HL-60/S4 treated with phorbol 12-myristate 13-acetate at 8.2 ng/mL for 4 days and 3 days (cell line): Measurements from ENCODE around the gene BTBD2.
"Not testable (repeated sequence)": the region's sequence is repeated elsewhere in the genome, so short reads cannot be mapped to it uniquely, and the experiment has no call there.

Experiments
- in situ Hi-C: fragments of 300-500 bp; cut with MboI; formaldehyde crosslinking; loops from 2 replicates; pipeline ENCODE4 v1.15.0; 2022; ENCODE audit warnings: low sequenced_read_pairs

The BTBD2 gene

DNA sequence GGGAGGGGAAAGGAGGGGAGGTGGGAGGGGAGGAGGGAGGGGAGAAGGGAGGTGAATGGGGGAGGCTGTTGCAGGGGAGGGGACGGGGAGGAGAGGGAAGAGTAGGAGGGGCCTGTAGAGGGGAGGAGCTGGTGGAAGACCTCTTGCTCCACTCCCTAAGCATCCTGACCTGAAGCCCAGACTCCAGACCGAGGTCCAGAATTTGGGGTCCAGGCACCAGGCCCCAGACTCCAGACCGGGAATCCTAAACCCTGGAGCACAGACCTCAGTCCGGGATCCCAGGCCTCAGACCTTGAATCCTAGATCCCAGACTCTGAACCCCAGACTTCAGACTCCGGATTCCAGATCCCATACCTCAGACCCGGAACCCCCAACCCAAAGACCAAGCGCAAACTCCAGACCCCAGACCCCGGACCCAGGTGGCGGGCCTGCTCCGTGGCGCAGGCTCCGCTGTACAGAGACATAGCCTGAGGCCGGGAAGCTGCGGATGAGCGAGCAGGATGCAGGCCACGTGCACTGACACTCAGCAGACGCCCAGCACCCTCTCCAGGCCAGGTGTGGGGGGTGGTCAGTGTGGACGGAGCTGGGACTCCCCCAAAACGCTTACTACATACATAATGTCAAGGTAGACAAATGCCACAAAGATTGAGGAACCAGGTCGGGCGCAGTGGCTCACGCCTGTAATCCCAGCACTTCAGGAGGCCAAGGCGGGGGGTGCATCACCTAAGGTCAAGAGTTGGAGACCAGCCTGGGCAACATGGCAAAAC is 710 bp upstream of the BTBD2 start:
- in situ Hi-C loops, result no loop called here

DNA sequence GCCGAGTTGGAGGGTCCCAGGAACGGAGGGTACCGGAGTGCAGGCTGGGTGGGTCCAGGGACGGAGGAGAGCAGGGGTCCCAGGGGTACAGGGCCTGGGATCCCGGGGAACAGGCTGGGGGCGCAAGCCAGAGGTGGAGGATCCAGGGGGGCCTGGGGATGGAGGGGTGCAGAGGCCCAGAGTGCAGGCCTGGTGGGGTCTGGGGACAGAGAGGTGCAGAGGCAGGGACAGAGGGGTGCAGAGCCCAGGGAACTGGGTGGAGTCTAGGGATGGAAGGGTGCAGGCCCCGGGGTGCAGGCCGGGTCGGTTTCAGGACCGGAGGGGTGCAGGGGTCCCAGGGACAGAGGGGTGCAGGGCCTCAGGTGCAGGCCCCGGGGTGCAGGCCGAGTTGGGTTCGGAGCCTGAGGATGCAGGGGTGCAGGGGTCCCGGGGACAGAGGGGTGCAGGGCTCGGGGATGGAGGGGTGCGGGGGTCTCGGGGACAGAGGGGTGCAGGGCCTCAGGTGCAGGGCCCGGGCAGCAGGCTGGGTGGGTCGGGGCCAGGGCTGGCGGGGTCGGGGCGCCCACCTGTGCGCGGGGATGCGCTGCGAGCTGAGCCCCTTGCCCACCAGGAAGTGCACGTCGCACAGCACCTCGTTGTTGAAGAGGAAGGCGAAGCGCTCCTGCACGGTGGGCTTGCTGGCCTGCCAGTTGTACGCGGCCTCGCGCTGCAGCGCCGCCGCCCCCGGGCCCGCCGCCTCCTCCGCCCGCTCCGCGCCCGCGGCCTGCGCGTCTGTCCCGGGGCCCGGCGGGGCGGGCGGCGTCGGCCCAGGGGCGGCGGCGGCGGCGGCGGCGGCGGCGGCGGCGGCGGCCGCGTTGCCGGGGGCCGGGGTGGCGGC is 545 bp downstream of the BTBD2 start:
- in situ Hi-C loops, result no loop called here

GRCh38 chr19:2014131-2014571 is 1.4 kb downstream of the BTBD2 start:
- in situ Hi-C loops, result no loop called here

GRCh38 chr19:2013683-2013961 is 1.9 kb downstream of the BTBD2 start:
- in situ Hi-C loops, result no loop called here

- in situ Hi-C loops, result no loop called here
Measured at GRCh38 chr19:2012941-2013682, 2.4 kb downstream of the BTBD2 start.

DNA sequence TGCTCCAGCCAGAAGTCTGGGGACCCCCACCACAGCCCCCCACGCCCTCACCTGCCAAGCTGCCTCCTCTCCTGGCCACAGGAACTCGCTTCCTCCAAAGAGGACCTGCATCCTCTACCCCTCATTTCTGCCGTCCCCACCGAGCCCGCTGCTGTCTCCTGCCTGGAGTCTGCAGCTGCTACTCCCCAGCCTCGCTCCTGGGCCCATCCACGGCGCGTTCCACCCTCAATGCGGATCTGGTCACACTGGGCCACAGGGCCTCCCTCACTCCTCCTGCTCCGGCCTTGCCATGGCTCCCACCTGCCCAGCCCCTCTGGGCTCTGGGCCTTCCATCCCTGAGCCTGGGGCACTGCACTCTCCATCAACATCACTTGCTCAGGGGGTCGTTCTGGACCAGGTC is 4.3 kb downstream of the BTBD2 start:
- in situ Hi-C loops, result no loop called here

DNA sequence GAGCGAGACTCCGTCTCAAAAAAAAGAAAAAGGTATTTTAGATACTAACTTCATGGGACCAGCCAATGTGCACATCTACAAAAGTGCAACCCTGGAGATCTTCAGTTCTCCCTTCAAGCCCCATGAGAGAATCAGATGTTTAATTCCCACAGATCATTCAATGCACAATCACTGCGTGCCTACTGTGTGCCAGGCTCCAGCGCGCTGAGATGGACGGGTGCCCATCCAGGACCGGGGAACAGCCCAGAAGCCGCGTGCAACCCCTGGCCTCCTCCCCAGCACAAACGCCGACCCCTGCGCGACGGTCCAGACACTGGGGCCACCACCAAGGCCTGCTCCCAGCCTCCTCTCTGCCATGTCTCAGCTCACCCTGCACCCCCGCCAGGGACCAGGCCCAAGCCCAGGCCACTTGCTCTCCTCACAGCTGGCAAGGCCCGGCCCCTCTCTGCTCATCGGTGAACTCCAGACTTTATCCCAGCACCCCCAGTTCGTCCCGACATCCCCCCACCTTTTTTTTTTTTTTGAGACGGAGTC is 5.3 kb downstream of the BTBD2 start:
- in situ Hi-C loops, result no loop called here

DNA sequence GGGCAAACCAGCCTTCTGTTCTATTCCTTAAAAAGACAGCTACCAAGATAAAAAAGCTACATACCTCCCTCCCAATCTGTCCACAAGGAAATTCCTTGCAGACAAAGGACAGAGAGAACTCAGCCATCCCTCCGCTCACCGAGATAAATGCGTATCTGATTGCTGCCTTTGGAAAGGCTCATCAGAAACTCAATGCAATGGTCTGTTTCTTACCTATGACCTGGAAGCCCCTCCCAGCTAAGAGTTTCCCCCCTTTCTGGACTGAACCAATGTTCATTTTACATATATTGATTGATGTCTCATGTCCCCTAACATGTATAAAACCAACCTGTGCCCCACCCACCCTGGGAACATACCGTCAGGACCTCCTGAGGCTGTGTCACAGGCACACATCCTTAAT is 11.6 kb downstream of the BTBD2 start:
- in situ Hi-C loops, result no loop called here

DNA sequence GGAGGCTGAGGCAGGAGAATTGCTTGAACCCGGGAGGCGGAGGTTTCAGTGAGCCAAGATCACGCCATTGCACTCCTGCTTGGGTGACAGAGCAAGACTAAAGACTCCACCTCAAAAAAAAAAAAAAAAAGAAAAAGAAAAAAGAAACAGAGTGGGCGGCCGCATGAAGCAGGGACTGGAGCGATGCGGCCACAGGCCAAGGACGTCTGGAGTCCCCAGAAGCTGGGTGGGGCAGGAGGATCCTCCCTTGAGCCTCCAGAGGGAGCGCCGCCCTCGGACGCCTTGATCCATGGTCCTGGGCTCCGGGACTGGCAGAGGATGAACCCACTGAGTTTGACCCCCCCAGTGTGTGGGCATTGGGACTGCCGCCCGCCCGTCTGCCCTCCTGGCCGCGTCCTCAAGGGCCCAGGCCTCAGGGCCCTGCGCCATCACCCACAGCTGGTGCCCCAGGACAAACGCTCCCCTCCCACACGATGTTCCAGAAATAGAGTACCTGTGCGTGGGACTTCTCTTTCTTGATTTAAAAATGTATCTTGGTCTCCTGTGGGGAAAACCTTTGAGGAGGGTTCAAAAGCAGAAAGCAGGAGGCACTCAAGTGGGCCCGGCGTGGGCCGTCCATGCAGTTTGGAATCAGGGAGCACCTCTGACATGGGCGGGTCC is 15.5 kb downstream of the BTBD2 start:
- in situ Hi-C loops, result no loop called here

GRCh38 chr19:1998712-1999708 is 16.5 kb downstream of the BTBD2 start:
- in situ Hi-C loops, result no loop called here

GRCh38 chr19:1997353-1998233 is 17.9 kb downstream of the BTBD2 start:
- in situ Hi-C loops, result no loop called here

DNA sequence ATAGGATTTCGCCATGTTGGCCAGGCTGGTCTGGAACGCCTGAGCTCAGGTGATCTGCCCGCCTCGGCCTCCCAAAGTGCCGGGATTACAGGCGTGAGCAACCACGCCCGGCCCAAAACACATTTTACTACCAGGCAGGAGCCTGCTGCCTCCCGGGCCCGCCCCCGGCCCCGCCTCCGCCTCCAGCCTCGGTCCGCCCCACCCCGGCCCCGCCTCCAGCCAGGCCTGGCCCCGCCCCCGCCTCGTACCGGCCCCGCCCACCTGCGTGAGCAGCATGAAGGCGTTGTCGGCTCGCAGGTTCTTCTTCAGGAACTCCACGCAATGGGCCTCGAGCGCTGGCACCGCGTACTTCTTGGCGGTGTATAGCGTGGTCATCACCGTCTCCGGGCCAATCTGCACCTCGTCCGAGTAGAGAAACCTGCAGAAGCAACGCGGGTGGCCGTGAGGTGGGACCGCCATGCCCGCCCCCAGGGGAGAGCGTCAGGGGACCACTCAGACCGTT is 22.7 kb downstream of the BTBD2 start:
- in situ Hi-C loops, result no loop called here

GRCh38 chr19:1991018-1991913 is 24.2 kb downstream of the BTBD2 start:
- in situ Hi-C loops, result no loop called here

DNA sequence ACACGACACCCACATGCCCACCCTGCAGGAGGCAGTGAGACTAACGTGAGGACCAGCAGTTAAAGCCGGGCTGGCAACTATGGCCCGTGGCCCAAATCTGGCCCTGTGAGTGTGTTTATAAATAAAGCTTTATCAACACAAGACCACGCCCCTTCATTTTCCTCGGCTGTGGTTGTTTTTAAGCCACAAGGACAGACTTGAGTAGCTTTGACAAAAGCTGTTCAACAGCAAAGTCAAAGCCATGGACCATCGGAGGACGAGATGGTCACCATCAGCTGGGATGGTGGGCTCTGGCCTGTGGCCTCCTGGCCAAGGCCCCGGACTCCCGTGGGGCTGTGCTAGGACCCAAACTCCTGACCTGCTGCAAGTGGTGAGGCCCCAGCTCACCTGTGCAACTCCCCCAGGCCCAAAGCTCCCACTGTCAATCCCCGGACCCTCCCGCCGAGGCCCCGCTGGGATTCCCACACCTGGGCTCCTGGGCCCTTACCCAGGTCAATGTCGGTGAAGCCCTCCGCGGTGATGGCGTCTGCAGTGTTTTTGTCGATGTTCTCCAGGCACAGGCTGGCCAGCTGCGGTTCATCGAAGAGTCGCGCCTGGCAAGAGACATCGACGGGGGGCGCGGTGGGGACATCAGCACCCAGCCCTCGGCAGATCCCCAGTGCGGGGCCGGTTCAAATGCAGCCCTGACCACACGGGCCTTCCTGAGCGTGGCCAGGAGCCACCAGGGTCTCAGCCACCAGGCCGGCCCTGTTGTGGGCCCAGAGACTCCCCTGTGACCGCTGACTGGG is 25.1 kb downstream of the BTBD2 start:
- in situ Hi-C loops, result no loop called here

GRCh38 chr19:1989513-1990229 is 25.8 kb downstream of the BTBD2 start:
- in situ Hi-C loops, result no loop called here

DNA sequence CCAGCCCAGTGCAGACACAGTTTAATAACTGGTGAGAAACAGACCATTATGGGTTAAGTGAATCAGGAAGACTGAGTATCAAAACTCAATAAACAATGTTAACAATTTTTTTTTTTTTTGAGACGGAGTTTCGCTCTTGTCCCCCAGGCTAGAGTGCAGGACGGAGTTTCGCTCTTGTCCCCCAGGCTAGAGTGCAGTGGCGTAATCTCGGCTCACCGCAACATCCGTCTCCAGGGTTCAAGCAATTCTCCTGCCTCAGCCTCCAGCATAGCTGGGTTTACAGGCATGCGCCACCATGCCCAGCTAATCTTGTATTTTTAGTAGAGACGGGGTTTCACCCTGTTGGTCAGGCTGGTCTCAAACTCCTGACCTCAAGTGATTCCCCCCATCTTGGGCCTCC is 27.1 kb downstream of the BTBD2 start:
- in situ Hi-C loops, result not testable (repeated sequence)
